ENCODE measurements around the gene CCN2.

CCN2 gene

DNA sequence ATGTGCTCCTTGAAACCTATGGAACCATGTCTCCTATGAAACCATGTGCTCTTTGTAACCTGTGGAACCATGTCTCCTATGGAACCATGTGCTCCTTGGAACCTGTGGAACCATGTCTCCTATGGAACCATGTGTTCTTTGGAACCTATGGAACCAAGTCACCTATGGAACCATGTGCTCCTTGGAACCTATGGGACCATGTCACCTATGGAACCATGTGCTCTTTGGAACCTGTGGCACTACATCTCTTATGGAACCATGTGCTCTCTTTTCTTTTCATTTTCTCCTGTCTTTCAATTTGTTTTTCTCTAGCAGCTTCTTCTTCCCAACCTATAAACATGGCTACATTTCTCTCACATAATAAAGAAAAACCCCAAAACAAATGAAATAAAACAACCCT lies 11.9 kb upstream of the CCN2 start:
- DNase-seq: no peak

DNA sequence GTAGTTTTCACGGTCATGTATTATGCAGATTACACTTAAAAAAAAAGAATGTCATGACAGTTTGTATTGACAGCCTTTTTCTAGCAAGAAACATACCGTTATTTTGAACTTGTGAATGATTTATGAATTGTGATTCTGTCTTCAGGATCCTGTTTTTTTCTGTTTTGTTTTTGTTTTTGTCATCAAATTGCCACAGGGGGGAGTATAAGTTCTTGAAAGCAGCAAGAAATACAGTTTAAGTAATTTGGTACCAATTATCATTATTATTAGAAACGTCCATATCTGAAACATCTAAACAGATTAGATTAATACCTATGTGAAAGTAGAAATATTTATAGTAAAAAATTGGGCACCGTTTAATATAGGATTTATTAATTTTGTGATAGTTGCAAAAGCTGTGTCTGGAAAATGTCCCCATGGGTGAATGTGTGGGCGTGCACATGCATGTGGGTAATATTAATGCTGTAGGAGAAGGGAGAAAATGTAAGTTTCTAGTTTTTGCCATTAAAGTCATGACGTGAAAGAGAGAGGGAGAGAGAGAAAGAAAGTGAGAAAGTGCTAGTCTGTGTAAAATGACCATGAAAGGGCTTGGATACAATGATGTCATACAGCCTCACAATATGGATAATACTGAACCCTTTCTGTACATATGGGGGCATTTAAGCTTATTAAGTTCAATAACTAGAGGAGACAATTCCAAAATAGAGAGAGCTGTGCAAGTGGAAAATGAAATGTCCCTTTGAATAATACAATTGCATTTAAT lies 9.4 kb upstream of the CCN2 start:
- DNase-seq: no peak

DNA sequence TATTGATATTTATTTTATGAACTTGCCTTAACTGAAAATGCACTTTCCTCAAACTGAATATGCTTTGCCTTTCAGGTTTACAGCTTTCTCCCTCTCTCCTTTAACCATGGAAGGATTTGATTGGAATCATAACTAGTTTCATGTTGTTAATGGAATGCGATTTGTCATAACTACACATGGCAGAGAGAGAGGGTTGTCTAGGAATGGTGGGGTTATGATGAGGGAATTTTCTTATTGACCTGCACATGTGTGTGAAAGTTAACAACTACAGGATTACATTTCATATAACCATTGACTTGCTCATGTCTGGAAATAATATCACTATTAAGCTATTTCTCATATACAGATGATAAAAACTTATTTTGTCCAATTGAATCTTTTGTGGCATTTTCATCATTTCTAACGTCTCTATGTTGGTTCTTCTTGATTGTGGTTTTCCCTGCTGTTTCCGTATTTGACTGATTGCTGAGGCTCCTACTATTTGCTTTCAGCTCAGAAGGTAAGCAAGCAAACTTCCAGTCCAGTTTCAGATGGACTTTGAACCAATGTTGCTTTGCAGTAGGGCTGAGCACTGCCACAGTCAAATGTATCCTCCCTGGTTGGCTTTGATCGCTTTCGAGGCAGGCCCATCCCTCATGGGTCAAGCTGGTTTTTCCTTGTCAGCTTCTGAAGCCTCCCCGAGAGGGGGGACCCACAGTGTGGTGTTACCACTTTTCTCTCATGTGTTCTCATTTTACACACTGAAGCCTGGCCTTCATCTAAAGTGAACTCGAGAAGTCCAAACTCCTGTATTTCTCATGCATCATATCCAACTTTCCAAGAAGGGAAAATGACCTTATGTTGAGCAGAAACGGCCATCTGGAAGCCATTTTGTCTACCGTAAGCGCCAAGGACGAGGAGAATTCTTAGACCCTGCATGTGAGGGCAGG lies 7.6 kb upstream of the CCN2 start:
- no peak for DNase-seq

DNA sequence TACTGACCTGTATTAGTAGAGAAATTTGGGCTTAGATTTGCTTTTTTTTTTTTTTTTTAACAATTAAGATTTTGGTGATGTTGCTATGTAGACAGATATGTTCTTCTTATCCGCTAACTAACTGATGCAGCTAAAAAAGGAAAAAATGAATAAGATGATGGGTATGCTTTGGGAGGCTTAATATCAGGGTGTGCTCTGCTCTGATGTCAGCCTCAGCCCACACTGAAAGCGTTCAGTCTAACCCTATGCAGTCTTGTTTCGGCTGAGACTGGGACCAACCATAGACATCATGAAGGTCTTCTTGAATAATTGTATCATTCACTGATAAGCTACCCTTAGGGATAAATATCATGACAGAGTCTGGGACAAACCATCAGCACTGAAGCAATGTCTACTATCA lies 6.9 kb upstream of the CCN2 start:
- DNase-seq: no peak

DNA sequence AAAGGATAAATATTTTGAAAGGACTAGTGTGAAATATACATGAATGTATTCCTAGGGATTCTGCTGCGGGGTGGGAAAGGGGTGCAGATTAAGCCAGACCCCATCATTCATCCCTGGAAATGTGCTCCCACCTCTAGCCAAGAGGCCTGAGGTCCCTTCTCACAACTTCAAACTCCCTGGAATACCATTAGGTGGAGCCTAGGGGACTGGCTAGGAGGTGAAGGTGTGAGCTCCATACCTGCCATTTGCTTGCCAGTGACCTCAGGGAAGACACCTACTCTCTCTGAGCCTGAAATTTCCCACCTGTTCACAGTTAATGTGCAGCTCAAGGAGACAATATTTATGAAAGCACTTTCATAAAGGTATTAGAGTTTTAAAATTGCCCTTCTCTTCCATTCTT lies 4.7 kb upstream of the CCN2 start:
- no peak for DNase-seq

DNA sequence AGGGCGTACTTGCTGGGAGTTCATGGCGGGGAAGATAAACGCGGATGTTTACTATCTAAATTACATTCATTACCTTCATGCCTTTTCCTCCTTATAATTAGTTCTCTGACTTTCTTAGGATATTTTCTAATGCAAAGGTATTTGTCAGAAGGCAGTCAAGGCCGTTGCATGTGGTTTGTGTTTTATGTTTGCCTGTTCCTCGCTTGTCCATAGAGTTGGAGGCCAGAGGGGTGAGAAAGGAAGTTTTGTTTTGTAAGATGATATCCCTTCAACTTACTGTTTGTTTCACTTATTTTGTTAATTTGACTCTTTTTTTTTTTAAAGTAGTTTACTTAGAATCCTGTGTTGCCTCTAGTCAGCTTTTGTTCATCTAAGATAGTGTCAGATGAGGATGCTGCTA lies 4.0 kb upstream of the CCN2 start:
- no peak for DNase-seq

DNA sequence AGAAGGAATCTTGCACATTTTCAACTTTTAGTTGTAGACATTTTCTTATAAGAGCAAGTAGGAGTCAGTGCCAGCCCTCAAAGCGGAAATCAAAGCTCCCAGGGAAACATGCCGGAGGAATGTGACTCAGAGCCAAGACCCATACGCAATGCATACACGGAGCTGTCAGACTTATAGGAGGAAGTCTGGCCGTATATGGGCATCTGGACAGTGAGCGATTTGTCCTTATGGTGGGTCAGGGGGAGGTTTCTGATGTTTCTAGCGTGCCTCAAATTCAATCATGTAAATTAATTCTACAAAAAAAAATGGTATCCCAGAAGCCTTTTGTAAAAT lies 3.6 kb upstream of the CCN2 start:
- DNase-seq: no peak

DNA sequence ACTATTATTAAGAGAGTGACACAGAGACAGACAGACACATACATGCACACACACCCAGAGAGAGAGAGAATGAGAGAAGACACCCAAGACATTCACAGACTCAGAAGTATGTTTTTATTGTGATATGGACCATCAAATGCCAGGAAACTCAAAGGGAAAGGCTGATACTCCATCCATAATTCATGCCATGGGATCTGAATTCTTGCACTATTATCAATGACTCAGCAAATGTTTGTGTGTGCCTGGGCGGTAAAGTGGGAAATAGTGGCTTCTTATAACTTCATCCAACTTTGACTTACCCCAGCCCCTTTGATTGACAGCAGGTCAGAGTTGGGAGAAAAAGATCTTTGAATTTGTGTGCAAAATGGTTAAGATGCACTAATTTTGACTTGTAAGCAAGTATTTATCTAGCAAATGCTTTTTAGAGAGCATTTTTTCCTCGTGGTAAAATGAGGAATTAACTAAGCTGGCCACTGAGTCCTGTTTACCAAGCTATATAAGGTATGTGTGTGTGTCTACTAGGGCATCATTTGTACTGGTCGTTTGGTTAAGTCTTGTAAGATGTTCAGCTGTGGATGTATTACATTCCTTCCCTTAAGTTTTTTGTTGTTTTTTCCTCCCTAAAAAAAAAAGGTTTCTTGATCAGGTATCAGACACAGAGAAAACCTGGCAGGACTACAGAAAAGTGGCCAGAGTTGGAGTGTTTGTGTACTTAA lies 3.0 kb upstream of the CCN2 start:
- DNase-seq: no peak

DNA sequence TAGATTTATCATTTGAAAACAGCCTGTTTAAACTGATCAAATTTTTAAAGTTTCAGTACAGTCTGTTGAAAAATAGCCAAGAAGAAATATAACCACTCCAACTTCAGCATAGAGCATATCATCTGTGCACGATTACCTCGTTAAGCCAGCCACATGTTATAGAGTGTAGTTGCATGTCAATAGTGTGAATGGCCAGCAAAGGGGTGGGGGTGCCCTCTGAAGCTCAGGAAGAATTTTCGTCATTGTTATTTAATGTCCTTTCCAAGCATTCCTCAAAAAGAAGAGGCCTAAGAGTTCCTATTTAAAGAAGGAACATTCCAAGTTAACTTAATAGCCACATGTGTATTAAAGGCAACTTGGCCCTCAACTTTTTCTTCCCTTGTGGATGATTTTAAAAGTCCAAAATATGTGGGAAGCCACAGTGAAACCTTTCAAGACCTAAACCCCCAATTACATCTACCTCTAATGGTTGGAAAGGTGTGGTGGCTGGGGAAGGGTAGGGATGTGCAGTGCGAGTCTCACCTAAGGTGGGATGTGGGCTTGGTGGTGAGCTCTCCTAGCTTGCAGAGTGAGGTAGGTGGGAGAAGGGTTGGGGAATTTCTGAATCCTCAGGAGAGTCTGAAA lies 1.8 kb upstream of the CCN2 start:
- DNase-seq: no peak

DNA sequence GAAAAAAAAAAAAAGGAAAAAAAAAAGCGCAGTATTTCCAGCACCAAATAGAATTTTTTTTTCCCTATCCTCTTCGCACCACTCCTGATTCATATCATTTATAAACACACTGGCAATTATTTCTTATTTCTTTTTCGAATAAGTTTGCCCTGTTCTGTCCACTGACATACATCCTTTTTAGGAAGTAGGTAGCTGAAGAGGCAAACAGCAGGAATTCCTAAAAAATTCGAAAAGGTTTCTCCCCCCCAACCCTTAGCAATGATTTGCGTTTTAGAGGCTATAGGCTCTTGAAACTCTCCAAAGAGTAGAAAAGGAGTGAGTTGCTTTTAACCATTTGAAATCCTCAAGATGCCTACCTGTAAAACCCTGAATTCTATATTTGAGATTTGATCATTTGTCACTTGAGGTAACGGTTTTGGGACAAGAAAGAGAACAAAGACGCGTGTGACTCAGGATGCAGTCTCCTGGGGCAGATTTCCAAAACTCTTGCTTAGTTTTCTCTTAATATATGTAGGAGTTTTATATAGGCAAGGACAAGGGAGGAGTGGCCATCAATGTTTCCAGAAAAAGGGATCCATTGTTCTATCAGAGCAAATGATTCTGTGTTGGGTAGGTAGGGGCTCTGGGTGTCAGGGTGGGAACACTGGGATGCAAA lies 531 bp upstream of the CCN2 start:
- DNase-seq: no peak

DNA sequence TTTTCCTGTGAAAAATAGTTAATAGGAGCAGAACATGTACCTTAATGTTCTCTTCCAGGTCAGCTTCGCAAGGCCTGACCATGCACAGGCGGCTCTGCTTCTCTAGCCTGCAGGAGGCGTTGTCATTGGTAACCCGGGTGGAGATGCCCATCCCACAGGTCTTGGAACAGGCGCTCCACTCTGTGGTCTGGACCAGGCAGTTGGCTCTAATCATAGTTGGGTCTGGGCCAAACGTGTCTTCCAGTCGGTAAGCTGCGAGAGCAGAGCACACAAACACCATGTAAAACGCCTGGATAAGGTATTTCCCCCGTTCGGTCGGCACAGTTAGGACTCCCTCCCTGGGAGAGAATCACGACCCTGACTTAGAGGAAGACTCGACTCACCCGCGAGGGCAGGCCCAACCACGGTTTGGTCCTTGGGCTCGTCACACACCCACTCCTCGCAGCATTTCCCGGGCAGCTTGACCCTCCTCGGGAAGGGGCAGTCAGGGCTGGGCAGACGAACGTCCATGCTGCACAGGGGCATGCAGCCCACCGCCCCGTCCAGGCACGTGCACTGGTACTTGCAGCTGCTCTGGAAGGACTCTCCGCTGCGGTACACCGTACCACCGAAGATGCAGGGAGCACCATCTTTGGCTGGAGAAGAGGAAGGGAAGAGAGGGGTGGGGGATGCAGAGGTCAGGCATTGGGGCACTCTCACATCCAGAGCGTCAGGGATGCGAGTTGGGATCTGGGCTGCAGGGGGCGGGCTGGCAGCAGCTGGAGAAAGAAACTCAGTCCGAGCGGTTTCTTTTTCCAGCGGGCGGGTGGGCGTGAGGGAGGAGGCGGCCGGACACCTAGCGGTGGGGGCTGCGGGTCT lies 1.0 kb downstream of the CCN2 start:
- DNase-seq: peak; percentile 15

DNA sequence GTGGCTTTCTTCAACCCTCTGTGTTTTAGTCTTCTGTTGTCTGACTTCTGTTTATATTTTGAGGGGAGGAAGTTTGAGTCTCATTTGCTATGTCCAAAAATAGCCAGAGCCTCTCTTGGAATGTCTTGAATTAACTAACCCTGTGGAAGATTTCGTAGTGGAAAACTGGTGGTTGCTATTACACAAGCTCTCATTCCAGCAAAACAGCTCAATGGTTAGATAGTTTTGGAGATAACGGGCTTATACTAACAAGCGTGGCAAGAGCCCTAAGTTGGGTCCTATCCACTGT lies 1.6 kb downstream of the CCN2 start:
- DNase-seq: no peak

DNA sequence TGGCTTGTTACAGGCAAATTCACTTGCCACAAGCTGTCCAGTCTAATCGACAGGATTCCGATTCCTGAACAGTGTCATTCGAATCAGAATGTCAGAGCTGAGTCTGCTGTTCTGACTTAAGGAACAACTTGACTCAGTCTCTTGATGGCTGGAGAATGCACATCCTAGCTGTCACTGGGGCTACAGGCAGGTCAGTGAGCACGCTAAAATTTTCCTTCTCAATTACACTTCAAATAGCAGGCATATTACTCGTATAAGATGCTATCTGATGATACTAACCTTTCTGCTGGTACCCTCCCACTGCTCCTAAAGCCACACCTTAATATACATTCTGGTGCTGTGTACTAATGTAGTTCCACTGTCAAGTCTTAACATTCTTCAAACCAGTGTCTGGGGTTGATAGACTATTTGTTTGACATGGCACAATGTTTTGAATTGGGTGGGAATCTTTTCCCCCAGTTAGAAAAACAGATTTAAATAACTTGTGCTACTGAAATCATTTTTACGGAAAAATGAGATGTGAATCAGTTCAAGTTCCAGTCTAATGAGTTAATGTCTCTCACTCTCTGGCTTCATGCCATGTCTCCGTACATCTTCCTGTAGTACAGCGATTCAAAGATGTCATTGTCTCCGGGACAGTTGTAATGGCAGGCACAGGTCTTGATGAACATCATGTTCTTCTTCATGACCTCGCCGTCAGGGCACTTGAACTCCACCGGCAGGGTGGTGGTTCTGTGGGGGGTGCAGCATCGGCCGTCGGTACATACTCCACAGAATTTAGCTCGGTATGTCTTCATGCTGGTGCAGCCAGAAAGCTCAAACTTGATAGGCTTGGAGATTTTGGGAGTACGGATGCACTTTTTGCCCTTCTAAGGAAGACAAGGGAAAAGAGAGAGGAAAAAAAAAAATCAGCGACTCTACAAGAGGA lies 2.2 kb downstream of the CCN2 start:
- DNase-seq: no peak

DNA sequence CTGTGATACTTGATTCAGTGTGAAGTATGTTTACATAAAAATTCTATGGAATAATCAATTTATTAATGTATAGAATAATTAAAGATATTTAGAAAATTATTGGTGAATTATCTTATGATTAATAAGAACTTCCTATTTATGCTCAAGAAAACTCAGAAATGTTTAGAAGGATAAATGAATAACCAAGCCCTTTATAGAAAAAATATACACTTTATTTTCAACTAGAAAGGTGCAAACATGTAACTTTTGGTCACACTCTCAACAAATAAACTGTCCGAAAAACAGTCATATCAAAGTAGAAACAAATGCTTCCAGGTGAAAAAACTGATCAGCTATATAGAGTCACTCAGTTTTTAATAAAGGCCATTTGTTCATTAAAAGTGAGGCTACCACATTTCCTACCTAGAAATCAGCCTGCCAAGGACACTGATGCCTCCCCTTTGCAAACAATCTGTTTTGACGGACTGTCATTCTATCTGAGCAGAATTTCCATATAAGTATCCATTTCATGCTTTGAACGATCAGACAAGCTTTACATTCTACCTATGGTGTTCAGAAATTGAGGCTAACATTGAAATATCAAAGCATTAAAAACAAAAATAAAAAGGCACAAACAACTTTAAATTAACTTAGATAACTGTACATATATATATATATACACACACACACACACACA lies 3.0 kb downstream of the CCN2 start:
- no peak for DNase-seq

DNA sequence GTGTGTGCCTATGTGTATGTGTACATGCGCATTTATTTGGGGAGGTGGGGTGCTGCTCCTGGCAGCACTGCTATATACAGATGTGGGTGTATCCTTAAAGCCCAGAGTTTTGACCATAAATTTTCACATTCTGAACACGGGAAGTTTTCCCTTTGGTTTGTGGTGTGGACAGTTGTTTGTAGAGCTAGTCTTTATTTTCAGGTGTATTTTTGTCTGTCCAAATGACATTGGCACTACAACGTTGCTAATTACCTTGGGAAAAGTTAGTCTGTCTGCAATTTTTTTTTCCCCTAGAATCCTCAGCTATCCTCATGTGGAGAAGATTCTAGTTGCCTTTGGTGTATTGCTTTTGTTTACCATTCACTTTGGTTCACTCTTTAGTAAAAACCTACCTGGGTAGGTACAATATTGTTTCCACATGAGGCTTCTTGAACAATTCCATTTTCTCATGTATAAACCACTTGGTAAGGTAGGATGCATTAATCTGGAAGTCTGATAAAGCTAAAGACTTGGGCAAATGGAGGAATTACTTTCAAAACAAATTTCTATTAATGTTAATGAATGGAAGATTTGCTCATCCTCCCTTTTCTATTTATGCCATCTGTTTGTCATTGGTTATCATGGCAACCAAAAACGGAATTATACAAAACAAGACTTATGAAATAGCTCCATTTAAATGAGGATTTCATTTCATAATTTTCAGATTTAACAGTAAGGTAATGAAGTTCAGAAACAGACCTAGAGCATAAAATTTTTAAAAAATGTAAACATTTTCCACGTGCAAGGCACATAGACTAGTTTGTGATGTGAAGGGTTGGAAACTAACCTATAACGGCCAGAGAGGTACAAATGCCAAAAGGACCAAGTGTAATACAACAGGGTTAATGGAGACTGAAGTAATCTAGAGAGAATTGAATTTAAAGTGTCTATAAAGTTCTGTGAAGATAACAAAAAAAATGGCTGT lies 3.9 kb downstream of the CCN2 start:
- DNase-seq: no peak

DNA sequence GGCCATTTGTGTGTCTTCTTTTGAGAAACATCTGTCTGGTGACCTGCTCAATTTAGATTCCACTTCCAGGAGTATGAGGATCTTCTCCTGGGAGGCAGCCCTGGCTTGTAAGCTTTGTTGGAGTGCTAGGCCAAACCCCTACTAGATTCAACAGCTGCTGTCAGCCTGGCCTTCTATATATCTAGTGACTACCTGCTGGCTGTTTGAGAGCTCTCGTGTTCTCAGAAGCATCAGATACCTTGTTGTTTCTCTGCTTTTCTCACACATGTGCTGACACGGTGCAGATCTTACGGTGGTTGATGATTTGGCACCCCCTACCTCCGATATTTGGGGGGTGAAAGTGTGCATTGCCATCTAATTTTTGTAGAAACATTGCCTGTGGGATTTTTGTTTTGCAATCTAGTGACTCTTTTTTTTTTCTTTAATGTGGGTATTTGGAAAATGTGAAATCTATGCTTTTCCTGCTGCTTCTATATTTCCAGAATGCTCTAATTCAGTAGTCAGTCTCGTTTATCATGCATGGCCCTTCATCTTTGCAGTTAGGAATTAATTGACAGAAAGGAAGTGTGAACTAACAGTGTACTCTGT lies 4.7 kb downstream of the CCN2 start:
- no peak for DNase-seq

DNA sequence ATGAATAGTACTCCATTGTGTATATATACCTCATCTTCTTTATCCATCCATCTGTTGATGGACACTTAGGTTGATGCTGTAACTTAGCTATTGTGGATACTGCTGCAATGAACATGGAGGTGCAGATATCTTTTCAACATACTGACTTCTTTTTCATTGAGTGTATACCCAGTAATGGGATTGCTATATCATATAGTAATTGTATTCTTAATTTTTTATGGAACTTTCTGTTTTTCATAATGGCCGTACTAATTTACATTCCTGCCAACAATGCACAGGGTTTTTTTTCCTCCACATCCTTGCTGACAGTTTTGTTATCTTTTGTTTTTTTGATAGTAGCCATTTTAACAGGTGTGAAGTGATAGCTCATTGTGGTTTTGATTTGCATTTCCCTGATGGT lies 5.2 kb downstream of the CCN2 start:
- no peak for DNase-seq
